Measurements from ENCODE around the gene MLH3.
A peak's percentile ranks its signal among the peaks of the same experiment; 100 is the strongest.

MLH3 gene

GRCh38 chr14:75015496-75015895 lies 35.8 kb downstream of the MLH3 start (continued):
- TF ChIP-seq ZNF565 (CRISPR knock-in tag; conservative IDR thresholded peaks at IDR 0.05; ENCODE audit: low read depth): no peak
- TF ChIP-seq ZNF70 (CRISPR knock-in tag; IDR thresholded peaks at IDR 0.05): no peak
- no peak for TF ChIP-seq ZFP30 (CRISPR knock-in tag; IDR thresholded peaks at IDR 0.05)

DNA sequence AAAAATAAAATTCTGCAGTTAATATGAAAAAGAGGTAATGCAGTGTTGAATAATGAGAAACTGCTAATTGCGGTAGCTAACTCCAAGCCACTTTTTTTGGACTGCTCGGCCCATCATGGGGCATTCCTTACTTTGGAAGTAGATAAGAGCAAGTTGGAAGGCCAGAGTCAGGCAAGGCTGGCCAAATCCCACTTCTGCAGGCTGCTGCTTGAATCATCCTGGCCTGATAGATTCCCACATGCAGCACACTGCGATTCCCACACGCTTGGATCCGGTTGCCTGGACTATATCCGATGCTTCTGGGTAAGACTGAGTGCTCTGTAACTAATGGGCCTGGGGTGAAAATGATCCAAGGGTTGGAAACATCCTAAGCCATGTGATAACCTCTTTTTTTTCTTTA lies 38.0 kb downstream of the MLH3 start:
- TF ChIP-seq POU6F1 (CRISPR knock-in tag; IDR thresholded peaks at IDR 0.05; ENCODE audit: borderline replicate concordance, low read depth): no peak
- TF ChIP-seq, protein P1, sequence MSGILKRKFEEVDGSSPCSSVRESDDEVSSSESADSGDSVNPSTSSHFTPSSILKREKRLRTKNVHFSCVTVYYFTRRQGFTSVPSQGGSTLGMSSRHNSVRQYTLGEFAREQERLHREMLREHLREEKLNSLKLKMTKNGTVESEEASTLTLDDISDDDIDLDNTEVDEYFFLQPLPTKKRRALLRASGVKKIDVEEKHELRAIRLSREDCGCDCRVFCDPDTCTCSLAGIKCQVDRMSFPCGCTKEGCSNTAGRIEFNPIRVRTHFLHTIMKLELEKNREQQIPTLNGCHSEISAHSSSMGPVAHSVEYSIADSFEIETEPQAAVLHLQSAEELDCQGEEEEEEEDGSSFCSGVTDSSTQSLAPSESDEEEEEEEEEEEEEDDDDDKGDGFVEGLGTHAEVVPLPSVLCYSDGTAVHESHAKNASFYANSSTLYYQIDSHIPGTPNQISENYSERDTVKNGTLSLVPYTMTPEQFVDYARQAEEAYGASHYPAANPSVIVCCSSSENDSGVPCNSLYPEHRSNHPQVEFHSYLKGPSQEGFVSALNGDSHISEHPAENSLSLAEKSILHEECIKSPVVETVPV (CRISPR knock-in tag; IDR thresholded peaks at IDR 0.05): no peak
- no peak for TF ChIP-seq ISL1 (CRISPR knock-in tag; IDR thresholded peaks at IDR 0.05)
- TF ChIP-seq ZNF565 (CRISPR knock-in tag; conservative IDR thresholded peaks at IDR 0.05; ENCODE audit: low read depth): no peak
- no peak for TF ChIP-seq ZFP30 (CRISPR knock-in tag; IDR thresholded peaks at IDR 0.05)
- no peak for TF ChIP-seq BACH2 (CRISPR knock-in tag; IDR thresholded peaks at IDR 0.05; ENCODE audit: borderline replicate concordance)
- TF ChIP-seq ZNF8 (CRISPR knock-in tag; IDR thresholded peaks at IDR 0.05): no peak
- ATAC-seq: no peak

- TF ChIP-seq ZNF565 (CRISPR knock-in tag; conservative IDR thresholded peaks at IDR 0.05; ENCODE audit: low read depth) (no peak), PATZ1 (CRISPR knock-in tag; IDR thresholded peaks at IDR 0.05; ENCODE audit: borderline replicate concordance) (no peak), ZC3H10 (CRISPR knock-in tag; IDR thresholded peaks at IDR 0.05) (no peak), RARB (CRISPR knock-in tag; IDR thresholded peaks at IDR 0.05) (no peak), OSR1 (CRISPR knock-in tag; IDR thresholded peaks at IDR 0.05) (no peak), BACH2 (CRISPR knock-in tag; IDR thresholded peaks at IDR 0.05; ENCODE audit: borderline replicate concordance) (no peak), CSDC2 (CRISPR knock-in tag; IDR thresholded peaks at IDR 0.05) (no peak), ARNTL (CRISPR knock-in tag; IDR thresholded peaks at IDR 0.05; ENCODE audit: borderline replicate concordance, low read depth) (no peak), ZNF8 (CRISPR knock-in tag; IDR thresholded peaks at IDR 0.05) (no peak), POU6F1 (CRISPR knock-in tag; IDR thresholded peaks at IDR 0.05; ENCODE audit: borderline replicate concordance, low read depth) (no peak), GLIS3 (CRISPR knock-in tag; IDR thresholded peaks at IDR 0.05) (no peak), TCF4 (CRISPR knock-in tag; IDR thresholded peaks at IDR 0.05; ENCODE audit: borderline replicate concordance) (no peak), ZFP30 (CRISPR knock-in tag; IDR thresholded peaks at IDR 0.05) (no peak), ISL1 (CRISPR knock-in tag; IDR thresholded peaks at IDR 0.05) (no peak), TSHZ2 (CRISPR knock-in tag; IDR thresholded peaks at IDR 0.05) (no peak), TOX (CRISPR knock-in tag; IDR thresholded peaks at IDR 0.05; ENCODE audit: borderline replicate concordance) (no peak)
- TF ChIP-seq, protein P2, sequence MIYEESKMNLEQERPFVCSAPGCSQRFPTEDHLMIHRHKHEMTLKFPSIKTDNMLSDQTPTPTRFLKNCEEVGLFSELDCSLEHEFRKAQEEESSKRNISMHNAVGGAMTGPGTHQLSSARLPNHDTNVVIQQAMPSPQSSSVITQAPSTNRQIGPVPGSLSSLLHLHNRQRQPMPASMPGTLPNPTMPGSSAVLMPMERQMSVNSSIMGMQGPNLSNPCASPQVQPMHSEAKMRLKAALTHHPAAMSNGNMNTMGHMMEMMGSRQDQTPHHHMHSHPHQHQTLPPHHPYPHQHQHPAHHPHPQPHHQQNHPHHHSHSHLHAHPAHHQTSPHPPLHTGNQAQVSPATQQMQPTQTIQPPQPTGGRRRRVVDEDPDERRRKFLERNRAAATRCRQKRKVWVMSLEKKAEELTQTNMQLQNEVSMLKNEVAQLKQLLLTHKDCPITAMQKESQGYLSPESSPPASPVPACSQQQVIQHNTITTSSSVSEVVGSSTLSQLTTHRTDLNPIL (CRISPR knock-in tag; IDR thresholded peaks at IDR 0.05; ENCODE audit: low read depth): no peak
- TF ChIP-seq, protein P1 (CRISPR knock-in tag; IDR thresholded peaks at IDR 0.05): no peak
Measured at GRCh38 chr14:75011356-75011994, 39.8 kb downstream of the MLH3 start.

More at GRCh38 chr14:75011356-75011994, 39.8 kb downstream of the MLH3 start:
- peak; percentile 88 for ATAC-seq
